Right kidney (tissue), 9 donors: ENCODE results near the gene ITPR2.
"Not testable (repeated sequence)": the region's sequence is repeated elsewhere in the genome, so short reads cannot be mapped to it uniquely, and the experiment has no call there.

Source experiments
- DNase-seq: peaks from one replicate; pipeline ENCODE4 v3.0.0-alpha.2; 2016
- long read RNA-seq, 8 donors: transcript quantifications; one replicate each; lab custom pipeline, GENCODE V29; 2026

ITPR2 gene
- long read RNA-seq, donor 1, result 0 reads
- long read RNA-seq, donor 2, result 0 reads
- long read RNA-seq, donor 3, result 0 reads
- long read RNA-seq, donor 4, result 0 reads
- long read RNA-seq, donor 5, result 0 reads
- long read RNA-seq, donor 6, result 0 reads
- long read RNA-seq, donor 7, result 0 reads
- long read RNA-seq, donor 8, result 0 reads

DNA sequence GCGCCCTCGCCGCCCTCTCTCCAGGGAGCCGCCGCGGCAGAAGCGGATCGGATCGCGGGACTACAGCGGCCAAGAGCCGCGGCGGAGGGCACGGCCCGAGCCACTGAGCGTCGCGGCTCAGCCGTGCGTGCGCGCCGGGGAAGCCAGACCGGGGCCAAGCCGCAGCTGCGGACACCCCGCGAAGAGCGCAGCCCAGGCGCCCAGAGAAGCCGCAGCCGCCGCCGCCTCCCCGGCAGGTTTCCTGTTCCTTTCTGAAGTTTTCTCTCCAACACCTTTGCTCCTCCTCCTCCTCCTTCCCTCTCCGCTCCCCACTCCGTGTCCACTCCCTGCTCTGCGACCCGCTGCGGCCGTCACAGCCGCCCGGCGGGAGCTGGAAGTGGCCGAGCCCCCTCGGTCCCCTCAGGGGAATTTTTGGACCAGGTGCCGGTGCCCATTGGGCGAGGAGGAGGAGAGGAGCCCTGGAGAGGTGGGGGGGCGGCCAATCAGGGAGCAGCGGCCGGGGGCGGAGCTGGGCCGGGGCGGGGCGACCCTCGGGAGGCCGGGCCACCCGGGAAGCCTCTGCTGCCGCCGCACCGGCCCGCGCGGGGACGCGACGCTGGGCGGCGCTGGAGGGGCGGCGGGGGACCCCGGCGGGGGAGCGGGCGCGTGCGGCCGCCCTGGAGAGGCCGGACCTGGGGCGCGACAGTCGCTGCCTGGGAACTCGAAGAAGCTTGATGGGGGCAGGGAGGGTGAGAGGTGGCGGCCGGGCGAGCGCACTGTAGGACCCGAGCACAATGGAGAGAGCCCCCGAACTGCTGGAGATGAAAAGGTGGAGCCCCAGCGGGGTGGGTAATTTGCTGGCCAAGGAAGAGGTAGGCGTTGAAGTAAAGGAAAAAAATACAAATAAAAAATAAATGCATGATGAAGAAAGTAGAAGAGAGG, at the start of gene ITPR2:
TSS of gene ITPR2 (minus strand) at position 373 of the 921 bp plus-strand sequence. CDS start 413 bp downstream, outside the sequence.
- DNase-seq, result peak; percentile 98

- DNase-seq, result no peak
These were observed 47.6 kb upstream of the ITPR2 start for GRCh38 chr12:26880625-26881024.

DNA sequence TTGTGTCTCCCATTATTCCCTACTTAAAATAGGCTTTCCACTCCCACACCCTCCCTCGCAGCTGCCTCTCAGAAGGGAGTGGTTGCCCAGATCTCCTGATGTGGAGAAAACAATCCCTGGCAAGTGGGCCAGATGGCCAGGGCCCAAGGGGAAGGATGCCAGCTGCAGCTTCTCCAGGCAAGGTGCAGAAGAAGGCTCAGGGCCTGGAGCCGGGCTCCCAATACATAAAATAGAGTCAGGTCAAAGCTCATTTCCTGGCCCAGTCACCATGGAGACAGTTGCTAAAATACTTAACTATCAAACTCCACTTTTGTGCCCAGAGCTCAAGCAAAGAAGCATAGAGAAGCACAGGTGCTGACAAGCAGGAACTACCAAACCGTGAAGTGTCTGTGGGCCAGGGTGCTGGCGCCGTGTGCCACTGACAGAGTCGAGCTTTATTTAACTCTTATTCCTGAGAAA, 45.7 kb upstream of the ITPR2 start:
- DNase-seq, result peak; percentile 40

- no peak for DNase-seq
These were observed 41.7 kb upstream of the ITPR2 start for GRCh38 chr12:26874501-26875296.

GRCh38 chr12:26872625-26873024, 39.6 kb upstream of the ITPR2 start:
- no peak for DNase-seq

DNA sequence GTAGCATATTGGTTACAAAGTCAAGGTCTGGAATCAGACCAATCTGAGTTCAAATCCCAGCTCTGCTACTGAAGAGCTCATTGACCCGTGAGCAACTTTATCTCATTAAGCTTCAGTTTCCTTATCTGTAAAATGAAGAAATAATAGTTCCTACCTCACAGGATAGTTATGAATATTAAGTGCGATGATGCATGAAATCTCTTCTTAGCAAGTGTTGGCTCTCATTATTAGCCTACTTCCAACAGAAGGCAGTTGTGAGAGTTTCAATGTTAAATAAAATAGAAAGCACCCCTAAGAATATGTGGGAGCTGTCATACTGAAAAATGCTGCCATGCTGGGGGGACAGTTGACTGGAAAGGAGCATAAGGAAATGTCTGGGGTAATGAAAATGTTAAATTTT, 39.0 kb upstream of the ITPR2 start:
- no peak for DNase-seq

- DNase-seq, result peak; percentile 33
These were observed 37.8 kb upstream of the ITPR2 start for GRCh38 chr12:26870491-26871419.

DNA sequence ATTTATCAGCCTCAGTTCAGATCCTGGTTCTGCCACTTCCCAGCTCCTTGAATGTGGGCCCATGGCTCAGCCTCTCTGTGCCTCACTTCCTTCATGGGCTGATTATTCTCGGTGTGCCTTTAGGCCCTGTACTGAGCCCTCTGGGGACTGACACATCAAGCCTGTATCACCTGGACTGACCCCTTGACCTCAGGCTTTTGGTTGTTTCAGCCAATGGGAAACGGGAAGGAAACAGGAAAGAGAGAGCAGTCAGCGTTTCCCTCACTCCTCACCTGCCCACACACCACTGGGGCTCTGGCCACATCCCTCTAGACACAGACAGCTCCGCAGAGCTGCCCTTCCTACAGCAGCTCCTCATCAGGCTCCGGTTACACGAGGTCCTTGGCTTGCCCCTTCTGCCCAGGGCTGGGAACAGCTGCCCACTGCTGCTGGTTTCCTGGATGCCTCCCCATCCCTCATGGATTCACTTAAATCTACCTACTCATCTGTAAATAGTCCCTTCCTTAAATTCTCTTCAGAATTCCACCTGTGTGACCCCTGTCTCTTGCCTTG, 37.0 kb upstream of the ITPR2 start:
- no peak for DNase-seq

DNA sequence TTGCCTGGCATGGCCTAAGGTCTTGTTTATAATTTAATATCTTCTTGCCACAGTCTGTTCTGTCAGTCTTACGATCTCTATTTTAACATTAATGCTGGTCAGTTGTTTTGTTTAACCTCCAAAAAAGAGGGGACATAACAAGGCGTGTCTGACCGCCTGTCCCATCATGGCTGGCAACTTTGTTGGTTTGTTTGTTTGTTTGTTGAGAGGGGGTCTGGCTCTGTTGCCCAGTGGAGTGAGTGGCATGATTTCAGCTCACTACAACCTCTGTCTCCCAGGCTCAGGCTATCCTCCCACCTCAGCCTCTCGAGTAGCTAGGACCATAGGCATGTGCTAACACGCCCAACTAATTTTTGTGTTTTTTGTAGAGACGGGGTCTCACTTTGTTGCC, 36.1 kb upstream of the ITPR2 start:
- DNase-seq, result no peak

- DNase-seq, result no peak
These were observed 35.6 kb upstream of the ITPR2 start for GRCh38 chr12:26868447-26869103.

- DNase-seq, result no peak
These were observed 34.1 kb upstream of the ITPR2 start for GRCh38 chr12:26867080-26867479.

GRCh38 chr12:26863515-26863914, 30.5 kb upstream of the ITPR2 start:
- DNase-seq, result no peak

GRCh38 chr12:26862787-26863186, 29.8 kb upstream of the ITPR2 start:
- not testable (repeated sequence) for DNase-seq

- DNase-seq, result no peak
These were observed 28.7 kb upstream of the ITPR2 start for GRCh38 chr12:26861690-26862089.

- no peak for DNase-seq
These were observed 24.6 kb upstream of the ITPR2 start for GRCh38 chr12:26857465-26858176.

GRCh38 chr12:26855337-26855736, 22.3 kb upstream of the ITPR2 start:
- no peak for DNase-seq

- peak; percentile 13 for DNase-seq
These were observed 21.0 kb upstream of the ITPR2 start for GRCh38 chr12:26854031-26854390.

DNA sequence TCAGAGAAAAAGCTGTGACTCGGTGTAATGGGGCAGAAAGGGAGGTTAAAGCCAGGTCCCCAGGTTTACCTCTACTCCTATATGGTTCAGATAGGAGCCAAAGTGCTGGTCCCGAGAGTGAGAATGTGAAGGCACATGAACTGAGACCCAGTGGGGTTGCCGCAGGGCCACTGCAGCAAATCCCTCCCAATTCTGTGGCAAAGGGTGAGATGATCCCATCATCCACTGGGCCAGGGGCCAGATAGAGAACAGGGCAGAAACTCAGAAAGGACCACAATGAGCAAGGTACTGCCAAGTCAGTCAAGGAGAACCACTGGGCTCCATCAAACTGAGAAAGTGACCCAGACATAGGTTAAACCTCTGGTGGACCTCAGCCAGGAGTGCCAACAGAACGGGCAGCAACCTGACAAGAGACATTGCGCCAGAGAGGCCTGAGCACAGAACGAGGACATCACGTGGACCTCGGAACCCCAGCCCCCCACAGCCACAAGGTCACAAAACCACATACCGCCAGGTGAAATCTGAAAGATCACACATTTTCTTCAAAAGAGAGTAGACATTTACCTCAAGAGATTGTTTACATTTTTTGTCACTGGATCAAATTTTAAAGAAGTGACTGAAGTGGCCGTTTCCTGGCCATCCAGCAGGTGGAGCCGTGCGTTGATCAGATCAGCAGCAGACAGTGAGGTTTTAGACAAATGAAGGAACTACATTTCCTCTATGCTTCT, 20.5 kb upstream of the ITPR2 start:
- peak; percentile 29 for DNase-seq

GRCh38 chr12:26851031-26851809, 18.2 kb upstream of the ITPR2 start:
- DNase-seq, result no peak
